HepG2 (cell line): ENCODE results near the gene TBX6. TPM values are rescaled to one million over a fixed set of nuclear protein-coding genes. Genes with fewer than 3 reads are reported as not detected.

Experiments
- ARID4A ChIP-seq: sonication (generic); formaldehyde crosslinking; IDR thresholded peaks from 2 replicates; pipeline ENCODE4 v1.5.0; 2020; ENCODE audit warnings: mild to moderate bottlenecking, missing genetic modification reagents, borderline replicate concordance
- MAZ ChIP-seq, 2 experiments: sonication (generic) in 1 of 2; formaldehyde crosslinking in 1 of 2; IDR thresholded peaks; 2 replicates each; pipeline versions ENCODE4 v1.5.0 to v1.6.1; 2012 to 2020; ENCODE audit warnings: low read depth in 2 of 2, mild to moderate bottlenecking in 2 of 2, borderline replicate concordance in 1 of 2, improper control_type of control experiment in 1 of 2, low read length in 1 of 2, missing genetic modification reagents in 1 of 2, moderate library complexity in 1 of 2
- NFRKB ChIP-seq: fragments of 450-650 bp; IDR thresholded peaks from 2 replicates; pipeline ENCODE4 v1.6.1; 2017
- TCF7 ChIP-seq: sonication (generic); IDR thresholded peaks from 2 replicates; pipeline ENCODE4 v1.6.1; 2016; ENCODE audit warnings: antibody characterized with exemption, low read depth
- ZIK1 ChIP-seq: sonication (generic); formaldehyde crosslinking; IDR thresholded peaks from 2 replicates; pipeline ENCODE4 v1.5.0; 2020; ENCODE audit warnings: mild to moderate bottlenecking, low read depth, missing genetic modification reagents, borderline replicate concordance
- ZNF7 ChIP-seq: IDR thresholded peaks from 2 replicates; pipeline ENCODE4 v1.6.1; 2016; ENCODE audit warnings: missing biosample characterization, missing genetic modification reagents
- ZNF749 ChIP-seq: sonication (generic); formaldehyde crosslinking; IDR thresholded peaks from 2 replicates; pipeline ENCODE4 v1.8.0; 2022; ENCODE audit warnings: mild to moderate bottlenecking, missing genetic modification reagents, moderate library complexity, borderline replicate concordance
- ZSCAN20 ChIP-seq: sonication (generic); formaldehyde crosslinking; IDR thresholded peaks from 2 replicates; pipeline ENCODE4 v1.4.0; 2020; ENCODE audit warnings: missing genetic modification reagents, mild to moderate bottlenecking, borderline replicate concordance
- polyA plus RNA-seq, 8 experiments: library from polyadenylated mRNA; depleted of rRNA in 3 of 8; stranded (reverse) in 7 of 8; unstranded in 1 of 8; fragments of >200 nt; fragmentation: Illumina TruSeq in 4 of 8; extraction: Trizol in 4 of 8; gene quantifications; 2 replicates each; pipeline versions ENCODE4 v1.2.1 to v1.2.3, GENCODE V29; 2011 to 2016; ENCODE audit warnings: low read depth in 4 of 8, missing spikeins in 1 of 8, mixed read lengths in 1 of 8; ENCODE audit not compliant: insufficient read depth in 1 of 8
- total RNA-seq, 5 experiments: library from RNA; depleted of rRNA; stranded (reverse); fragments of >200 nt; fragmentation: Illumina TruSeq; extraction: Trizol; gene quantifications; 2 replicates each; pipeline ENCODE4 v1.2.3, GENCODE V29; 2016; ENCODE audit warnings: low read depth in 1 of 5
- TF ChIP-seq, protein P1 (sequence below): sonication (generic); formaldehyde crosslinking; conservative IDR thresholded peaks from 2 replicates; pipeline ENCODE4 v1.4.0; 2020; ENCODE audit warnings: mild to moderate bottlenecking, missing genetic modification reagents, moderate library complexity
- TF ChIP-seq, protein P2 (sequence below): sonication (generic); formaldehyde crosslinking; IDR thresholded peaks from 2 replicates; pipeline ENCODE4 v1.5.0; 2020; ENCODE audit warnings: mild to moderate bottlenecking, missing genetic modification reagents

TBX6 gene
- total and polyA plus RNA-seq, 2 of the 13 experiments (the other 11 are each of a cell fraction or from before 2014, with no cell fraction given) = 0.24 to 0.42 TPM

DNA sequence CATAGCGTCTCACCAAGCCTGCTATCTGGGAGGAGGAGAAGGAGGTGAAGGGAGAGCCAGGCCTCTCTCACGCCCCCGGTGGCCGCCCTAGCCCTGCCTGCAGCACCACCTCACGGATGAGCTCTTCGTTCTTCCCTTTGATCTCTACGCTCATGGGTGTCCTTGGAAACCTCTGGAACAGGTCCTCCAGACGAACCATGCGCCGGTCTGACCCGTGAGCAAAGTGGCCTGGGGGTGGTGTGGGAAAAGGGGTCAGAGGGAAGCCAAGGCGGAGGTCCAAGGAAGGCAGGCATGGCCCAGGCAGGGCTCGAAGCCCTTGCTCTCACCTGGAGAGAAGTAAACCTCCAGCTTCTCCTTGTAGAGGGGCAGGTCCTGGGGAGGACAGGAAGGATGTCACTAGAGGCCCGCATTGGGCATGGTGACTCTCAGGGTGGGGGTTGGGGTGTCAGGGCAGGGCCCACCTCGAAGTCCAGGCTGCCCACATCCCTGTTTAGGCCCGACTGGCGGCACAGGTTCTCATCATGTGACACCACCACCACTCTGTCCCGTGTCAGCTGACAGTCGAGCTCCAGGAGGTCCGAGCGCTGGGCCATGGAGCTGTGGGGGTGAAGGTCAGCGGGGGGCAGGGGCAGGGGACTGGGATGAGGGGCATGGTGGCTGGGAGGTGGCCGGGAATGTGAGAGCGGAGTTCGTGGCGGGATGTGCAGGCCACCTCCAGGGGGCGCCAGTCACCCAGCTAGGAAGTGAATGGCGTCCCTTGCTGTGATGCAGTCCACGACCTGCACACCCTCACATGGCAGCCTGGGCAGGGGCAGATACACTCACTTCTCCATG, 20.7 kb upstream of the TBX6 start (continued):
- TF ChIP-seq ARID4A (CRISPR knock-in tag) (peak; percentile 84; the same call in 1 of the 2 replicates), ZIK1 (CRISPR knock-in tag) (no peak; the same call in none of the 2 replicates), ZSCAN20 (CRISPR knock-in tag) (no peak), MAZ (IDR thresholded peaks at IDR 0.05; ENCODE audit: borderline replicate concordance, low read depth, low read length) (peak; percentile 47; the same call in 1 of the 2 replicates), MAZ (CRISPR knock-in tag; IDR thresholded peaks at IDR 0.05; ENCODE audit: low read depth) (peak; percentile 62), ZNF749 (CRISPR knock-in tag) (peak; percentile 86; the same call in 1 of the 2 replicates), NFRKB (no peak), ZNF7 (CRISPR knock-in tag) (no peak), TCF7 (peak; percentile 81)
- TF ChIP-seq, protein P1, sequence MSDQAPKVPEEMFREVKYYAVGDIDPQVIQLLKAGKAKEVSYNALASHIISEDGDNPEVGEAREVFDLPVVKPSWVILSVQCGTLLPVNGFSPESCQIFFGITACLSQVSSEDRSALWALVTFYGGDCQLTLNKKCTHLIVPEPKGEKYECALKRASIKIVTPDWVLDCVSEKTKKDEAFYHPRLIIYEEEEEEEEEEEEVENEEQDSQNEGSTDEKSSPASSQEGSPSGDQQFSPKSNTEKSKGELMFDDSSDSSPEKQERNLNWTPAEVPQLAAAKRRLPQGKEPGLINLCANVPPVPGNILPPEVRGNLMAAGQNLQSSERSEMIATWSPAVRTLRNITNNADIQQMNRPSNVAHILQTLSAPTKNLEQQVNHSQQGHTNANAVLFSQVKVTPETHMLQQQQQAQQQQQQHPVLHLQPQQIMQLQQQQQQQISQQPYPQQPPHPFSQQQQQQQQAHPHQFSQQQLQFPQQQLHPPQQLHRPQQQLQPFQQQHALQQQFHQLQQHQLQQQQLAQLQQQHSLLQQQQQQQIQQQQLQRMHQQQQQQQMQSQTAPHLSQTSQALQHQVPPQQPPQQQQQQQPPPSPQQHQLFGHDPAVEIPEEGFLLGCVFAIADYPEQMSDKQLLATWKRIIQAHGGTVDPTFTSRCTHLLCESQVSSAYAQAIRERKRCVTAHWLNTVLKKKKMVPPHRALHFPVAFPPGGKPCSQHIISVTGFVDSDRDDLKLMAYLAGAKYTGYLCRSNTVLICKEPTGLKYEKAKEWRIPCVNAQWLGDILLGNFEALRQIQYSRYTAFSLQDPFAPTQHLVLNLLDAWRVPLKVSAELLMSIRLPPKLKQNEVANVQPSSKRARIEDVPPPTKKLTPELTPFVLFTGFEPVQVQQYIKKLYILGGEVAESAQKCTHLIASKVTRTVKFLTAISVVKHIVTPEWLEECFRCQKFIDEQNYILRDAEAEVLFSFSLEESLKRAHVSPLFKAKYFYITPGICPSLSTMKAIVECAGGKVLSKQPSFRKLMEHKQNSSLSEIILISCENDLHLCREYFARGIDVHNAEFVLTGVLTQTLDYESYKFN = peak; percentile 79
- TF ChIP-seq, protein P2, sequence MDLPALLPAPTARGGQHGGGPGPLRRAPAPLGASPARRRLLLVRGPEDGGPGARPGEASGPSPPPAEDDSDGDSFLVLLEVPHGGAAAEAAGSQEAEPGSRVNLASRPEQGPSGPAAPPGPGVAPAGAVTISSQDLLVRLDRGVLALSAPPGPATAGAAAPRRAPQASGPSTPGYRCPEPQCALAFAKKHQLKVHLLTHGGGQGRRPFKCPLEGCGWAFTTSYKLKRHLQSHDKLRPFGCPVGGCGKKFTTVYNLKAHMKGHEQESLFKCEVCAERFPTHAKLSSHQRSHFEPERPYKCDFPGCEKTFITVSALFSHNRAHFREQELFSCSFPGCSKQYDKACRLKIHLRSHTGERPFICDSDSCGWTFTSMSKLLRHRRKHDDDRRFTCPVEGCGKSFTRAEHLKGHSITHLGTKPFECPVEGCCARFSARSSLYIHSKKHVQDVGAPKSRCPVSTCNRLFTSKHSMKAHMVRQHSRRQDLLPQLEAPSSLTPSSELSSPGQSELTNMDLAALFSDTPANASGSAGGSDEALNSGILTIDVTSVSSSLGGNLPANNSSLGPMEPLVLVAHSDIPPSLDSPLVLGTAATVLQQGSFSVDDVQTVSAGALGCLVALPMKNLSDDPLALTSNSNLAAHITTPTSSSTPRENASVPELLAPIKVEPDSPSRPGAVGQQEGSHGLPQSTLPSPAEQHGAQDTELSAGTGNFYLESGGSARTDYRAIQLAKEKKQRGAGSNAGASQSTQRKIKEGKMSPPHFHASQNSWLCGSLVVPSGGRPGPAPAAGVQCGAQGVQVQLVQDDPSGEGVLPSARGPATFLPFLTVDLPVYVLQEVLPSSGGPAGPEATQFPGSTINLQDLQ (CRISPR knock-in tag) = peak; percentile 92
